T-helper 2 cell treated with Interferon-gamma antibody and Interleukin-4, amounts not matched to agents 100 ng/mL and 5 ng/mL, for 36 hours (primary cell): Measurements from ENCODE around the gene DIAPH1. TPM values are rescaled to one million over a fixed set of nuclear protein-coding genes. Genes with fewer than 3 reads are reported as not detected.

Experiments used
- intact Hi-C: fragments of 100-400 bp; cut with micrococcal nuclease; formaldehyde crosslinking; loops from one replicate; pipeline ENCODE4 v1.15.1; 2023
- total RNA-seq: library from RNA; stranded (reverse); gene quantifications from 2 replicates; pipeline ENCODE4 v1.2.3, GENCODE V29; 2022

Gene DIAPH1
- total RNA-seq, 1 donor from 2014 or later: 289 TPM

- intact Hi-C loops: no loop called here
These were observed 21.9 kb upstream of the DIAPH1 start for GRCh38 chr5:141640698-141641097.

- intact Hi-C loops: no loop called here
These were observed 21.2 kb upstream of the DIAPH1 start for GRCh38 chr5:141640051-141640415.

GRCh38 chr5:141639357-141640050 lies 20.7 kb upstream of the DIAPH1 start:
- intact Hi-C loops: loop anchor here (10.0 kb wide), 1 partner anchor 1465 kb away; the partner anchor contains the start of gene CYSTM1

GRCh38 chr5:141638771-141639170 lies 20.0 kb upstream of the DIAPH1 start:
- intact Hi-C loops: loop anchor here (10.0 kb wide), 1 partner anchor 1464 kb away; the partner anchor contains the start of gene CYSTM1

- intact Hi-C loops: loop anchor here (2.0 to 10.0 kb wide), 2 partner anchors 73 to 1463 kb away; partner anchors contain the start of gene CYSTM1
These were observed 19.1 kb upstream of the DIAPH1 start for GRCh38 chr5:141637767-141638419.

GRCh38 chr5:141637123-141637766 lies 18.4 kb upstream of the DIAPH1 start:
- intact Hi-C loops: loop anchor here (2.0 to 10.0 kb wide), 2 partner anchors 72 to 1462 kb away; partner anchors contain the start of gene CYSTM1

- intact Hi-C loops: loop anchor here (1.0 to 10.0 kb wide), 6 partner anchors 15 to 1462 kb away; partner anchors contain the start of genes CYSTM1 and FCHSD1
These were observed 17.8 kb upstream of the DIAPH1 start, which contains the start of the genes HDAC3 and RELL2 for GRCh38 chr5:141636413-141637122. Gene HDAC3, minus strand, starts transcription at chr5:141636849. Its CDS starts 59 bp downstream, at chr5:141636790. Gene RELL2, plus strand, starts transcription at chr5:141636997. Its CDS starts 1,229 bp downstream, at chr5:141638226.

GRCh38 chr5:141636106-141636412 lies 17.3 kb upstream of the DIAPH1 start:
- intact Hi-C loops: loop anchor here (1.0 to 10.0 kb wide), 6 partner anchors 15 to 1461 kb away; partner anchors contain the start of genes CYSTM1 and FCHSD1

- intact Hi-C loops: loop anchor here (1.0 to 10.0 kb wide), 6 partner anchors 16 to 1461 kb away; partner anchors contain the start of genes CYSTM1 and FCHSD1
These were observed 16.8 kb upstream of the DIAPH1 start for GRCh38 chr5:141635646-141636045.

- intact Hi-C loops: loop anchor here (10.0 kb wide), 1 partner anchor 1460 kb away; the partner anchor contains the start of gene CYSTM1
These were observed 15.9 kb upstream of the DIAPH1 start for GRCh38 chr5:141634720-141635119.

- intact Hi-C loops: loop anchor here (10.0 kb wide), 1 partner anchor 1459 kb away; the partner anchor contains the start of gene CYSTM1
These were observed 15.2 kb upstream of the DIAPH1 start for GRCh38 chr5:141633871-141634561.

GRCh38 chr5:141632650-141633049 lies 13.8 kb upstream of the DIAPH1 start:
- intact Hi-C loops: loop anchor here (10.0 kb wide), 1 partner anchor 1458 kb away; the partner anchor contains the start of gene CYSTM1

GRCh38 chr5:141630570-141631140 lies 11.9 kb upstream of the DIAPH1 start:
- intact Hi-C loops: loop anchor here (10.0 kb wide), 1 partner anchor 1456 kb away; the partner anchor contains the start of gene CYSTM1

- intact Hi-C loops: no loop called here
These were observed 9.5 kb upstream of the DIAPH1 start for GRCh38 chr5:141628175-141628788.

GRCh38 chr5:141623611-141624010 lies 4.8 kb upstream of the DIAPH1 start:
- intact Hi-C loops: no loop called here

- intact Hi-C loops: no loop called here
These were observed 4.4 kb upstream of the DIAPH1 start for GRCh38 chr5:141623186-141623585.

- intact Hi-C loops: no loop called here
These were observed 583 bp downstream of the DIAPH1 start for GRCh38 chr5:141618030-141618803.

GRCh38 chr5:141617682-141618029 lies 1.1 kb downstream of the DIAPH1 start:
- intact Hi-C loops: no loop called here

- intact Hi-C loops: no loop called here
These were observed 1.7 kb downstream of the DIAPH1 start for GRCh38 chr5:141617128-141617527.
